Stimulated activated naive CD8-positive, alpha-beta T cell treated with anti-CD3 and anti-CD28 coated beads, Interleukin-15, Interleukin-2, amounts not matched to agents 100 ng/mL and 50 ng/mL, for 24 hours (primary cell): ENCODE results near the gene UNC45A.

ENCODE experiments used
- H3K27ac Mint-ChIP-seq: one replicate; pipeline ENCODE4 v1.8.0; 2021; ENCODE audit warnings: mild to moderate bottlenecking, mixed read lengths
- H3K27me3 Mint-ChIP-seq: one replicate; pipeline ENCODE4 v1.8.0; 2021; ENCODE audit warnings: mixed read lengths
- H3K36me3 Mint-ChIP-seq: one replicate; pipeline ENCODE4 v1.8.0; 2021; ENCODE audit warnings: low read depth, mixed read lengths
- H3K4me1 Mint-ChIP-seq: one replicate; pipeline ENCODE4 v1.8.0; 2021; ENCODE audit warnings: low read depth, mixed read lengths
- H3K4me3 Mint-ChIP-seq: one replicate; pipeline ENCODE4 v1.8.0; 2021; ENCODE audit warnings: mild to moderate bottlenecking, mixed read lengths
- H3K9me3 Mint-ChIP-seq: one replicate; pipeline ENCODE4 v1.8.0; 2021; ENCODE audit warnings: mixed read lengths

UNC45A gene

DNA sequence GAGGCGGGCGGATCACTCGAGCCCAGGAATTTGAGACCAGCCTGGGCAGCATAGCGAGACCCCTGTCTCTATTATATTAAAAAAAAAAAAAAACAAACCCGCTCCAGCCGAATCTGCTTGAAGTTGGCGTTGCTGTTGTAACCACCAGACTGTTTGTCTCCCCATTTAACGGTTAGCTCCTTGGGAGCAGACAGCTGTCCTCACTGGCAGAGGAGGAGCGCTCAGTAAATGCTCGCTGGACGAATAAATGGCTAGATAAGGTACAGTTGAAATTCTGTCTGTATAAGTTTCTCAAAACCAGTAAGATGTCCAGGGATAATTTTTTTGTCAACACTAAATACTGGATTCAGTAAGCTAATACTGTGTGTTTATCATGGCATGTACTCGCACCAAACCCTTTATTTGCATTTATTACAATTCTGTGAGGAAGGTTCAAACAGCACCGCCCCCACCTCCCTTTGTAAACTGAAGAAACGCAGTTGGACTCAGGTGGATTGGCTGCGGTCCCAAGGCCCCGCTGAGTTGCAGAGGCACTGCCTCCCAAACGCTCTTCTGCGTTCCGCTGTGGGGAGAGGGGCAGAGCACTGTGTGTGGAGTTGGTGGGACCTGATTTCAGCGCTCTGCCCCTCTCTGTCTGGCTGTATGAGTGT is 20.7 kb downstream of the UNC45A start:
- Mint-ChIP-seq H3K4me3 (peak overlapping the region; percentile 88), H3K27me3 (no peaks in the 10 kb centered on the region), H3K36me3 (peaks cover 42% of the 10 kb centered on the region), H3K9me3 (no peaks in the 10 kb centered on the region), H3K4me1 (peaks cover 12% of the 10 kb centered on the region), H3K27ac (peak overlapping the region; percentile 92)

DNA sequence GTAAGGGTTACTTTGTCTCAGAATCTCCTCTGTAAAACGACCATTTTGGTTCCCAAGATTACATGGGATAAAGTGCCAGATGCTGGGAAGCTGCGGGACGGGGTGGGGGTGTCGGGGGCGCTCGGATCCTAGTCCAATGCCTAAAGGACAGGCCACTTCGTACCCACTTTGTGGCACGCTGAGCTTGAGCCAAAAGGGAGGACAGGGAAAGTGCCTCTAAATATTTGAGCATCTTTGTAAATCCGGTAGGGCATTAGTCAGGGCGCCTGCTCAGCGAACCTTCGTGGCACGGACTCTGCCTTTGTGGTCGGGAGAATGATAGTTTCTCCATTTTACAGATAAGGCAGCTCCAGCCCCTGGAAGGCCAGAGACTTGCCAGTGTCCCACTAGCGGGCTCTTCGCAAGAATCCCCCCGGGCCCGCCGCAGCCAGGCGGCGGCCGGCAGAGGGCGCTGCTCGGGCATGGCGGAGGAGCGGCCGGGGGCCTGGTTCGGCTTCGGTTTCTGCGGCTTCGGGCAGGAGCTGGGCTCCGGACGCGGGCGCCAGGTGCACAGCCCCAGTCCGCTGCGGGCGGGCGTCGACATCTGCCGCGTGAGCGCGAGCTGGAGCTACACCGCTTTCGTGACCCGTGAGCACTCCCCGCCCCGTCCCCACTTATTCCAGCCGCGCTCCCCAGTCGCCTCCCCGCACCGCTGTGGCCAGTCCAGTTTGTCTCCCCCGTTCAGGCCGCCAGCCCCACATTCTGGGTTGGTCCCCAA is 21.4 kb downstream of the UNC45A start:
- Mint-ChIP-seq H3K9me3 (no peaks in the 10 kb centered on the region), H3K4me3 (peak overlapping the region; percentile 88), H3K27ac (peak overlapping the region; percentile 68), H3K4me1 (peaks cover 12% of the 10 kb centered on the region), H3K36me3 (peaks cover 46% of the 10 kb centered on the region), H3K27me3 (no peaks in the 10 kb centered on the region)

DNA sequence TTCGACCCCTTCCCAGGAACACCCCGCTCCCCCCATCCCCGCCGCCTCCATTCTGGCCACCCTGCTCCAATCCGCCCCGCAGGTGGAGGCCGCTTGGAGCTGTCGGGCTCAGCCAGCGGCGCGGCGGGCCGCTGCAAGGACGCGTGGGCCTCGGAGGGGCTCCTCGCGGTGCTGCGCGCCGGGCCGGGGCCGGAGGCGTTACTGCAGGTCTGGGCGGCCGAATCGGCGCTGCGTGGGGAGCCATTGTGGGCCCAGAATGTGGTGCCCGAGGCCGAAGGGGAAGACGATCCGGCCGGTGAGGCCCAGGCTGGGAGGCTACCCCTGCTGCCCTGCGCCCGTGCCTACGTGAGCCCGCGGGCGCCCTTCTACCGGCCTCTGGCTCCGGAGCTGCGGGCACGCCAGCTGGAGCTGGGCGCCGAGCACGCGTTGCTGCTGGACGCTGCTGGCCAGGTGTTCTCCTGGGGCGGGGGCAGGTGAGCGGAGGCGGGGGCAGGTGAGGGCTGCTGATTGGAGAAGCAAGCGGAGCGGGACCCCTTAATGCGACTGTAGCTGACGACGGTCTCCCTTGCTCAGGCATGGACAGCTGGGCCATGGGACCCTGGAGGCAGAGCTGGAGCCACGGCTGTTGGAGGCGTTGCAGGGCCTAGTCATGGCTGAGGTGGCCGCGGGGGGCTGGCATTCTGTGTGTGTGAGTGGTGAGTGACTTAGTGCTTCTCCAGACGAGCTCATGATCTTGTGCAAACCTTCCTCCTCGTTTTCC is 22.1 kb downstream of the UNC45A start:
- H3K27ac Mint-ChIP-seq, result peak overlapping the region; percentile 47
- no peaks in the 10 kb centered on the region for H3K27me3 Mint-ChIP-seq
- peaks cover 46% of the 10 kb centered on the region for H3K36me3 Mint-ChIP-seq
- peaks cover 12% of the 10 kb centered on the region for H3K4me1 Mint-ChIP-seq
- H3K4me3 Mint-ChIP-seq, result peak overlapping the region; percentile 57
- H3K9me3 Mint-ChIP-seq, result no peaks in the 10 kb centered on the region

DNA sequence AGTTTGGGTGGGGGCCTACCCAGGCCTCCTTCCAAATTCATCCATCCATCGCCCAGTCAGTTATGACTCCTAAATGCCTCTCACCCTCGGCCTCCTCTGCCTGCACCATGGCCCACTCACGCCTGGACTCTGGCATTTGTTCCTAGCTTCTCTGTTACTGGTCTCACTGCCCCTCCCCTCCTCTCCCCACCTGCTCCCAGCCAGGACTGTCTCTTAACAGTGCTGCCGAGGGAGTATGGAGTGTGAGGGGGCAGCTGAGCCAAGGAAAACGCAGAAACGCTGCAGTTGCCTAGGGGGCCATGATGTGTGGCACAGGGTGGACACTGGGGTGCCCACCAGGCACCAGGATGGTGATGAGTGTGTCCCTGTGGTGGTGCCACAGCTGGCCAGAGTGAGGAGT is 22.7 kb downstream of the UNC45A start:
- Mint-ChIP-seq H3K27me3 (no peaks in the 10 kb centered on the region), H3K27ac (peak overlapping the region; percentile 47), H3K4me1 (peaks cover 12% of the 10 kb centered on the region), H3K9me3 (no peaks in the 10 kb centered on the region), H3K4me3 (peak overlapping the region; percentile 57), H3K36me3 (peaks cover 46% of the 10 kb centered on the region)

DNA sequence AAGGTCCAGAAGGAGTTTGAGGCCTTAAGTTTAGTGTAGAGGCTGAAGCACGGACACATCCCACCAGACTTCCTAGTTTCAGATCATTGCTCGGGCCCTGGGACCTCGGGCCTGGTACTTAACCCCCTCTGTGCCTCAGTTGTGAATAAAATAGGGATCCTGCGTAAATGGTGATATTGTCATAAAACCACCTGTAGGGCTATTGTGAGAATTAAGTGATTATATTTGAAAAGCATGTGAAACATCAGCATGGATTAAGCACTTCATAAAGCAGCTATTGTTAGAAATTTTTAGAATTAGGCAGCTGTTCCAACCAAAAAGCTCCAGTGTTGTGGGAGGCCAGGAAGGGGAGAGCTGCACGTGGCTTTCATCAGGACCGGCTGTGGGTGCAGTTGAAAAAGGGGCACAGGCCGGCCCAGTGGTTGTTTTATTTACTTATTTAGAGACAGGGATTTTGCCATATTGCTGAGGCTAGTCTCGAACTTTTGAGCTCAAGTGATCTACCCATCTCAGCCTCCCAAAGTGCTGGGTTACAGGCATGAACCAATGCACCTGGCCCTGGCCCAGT is 24.0 kb downstream of the UNC45A start:
- H3K4me3 Mint-ChIP-seq, result no peak overlapping the region
- H3K36me3 Mint-ChIP-seq, result peaks cover 46% of the 10 kb centered on the region
- no peaks in the 10 kb centered on the region for H3K9me3 Mint-ChIP-seq
- no peaks in the 10 kb centered on the region for H3K27me3 Mint-ChIP-seq
- H3K27ac Mint-ChIP-seq, result no peak overlapping the region
- peaks cover 12% of the 10 kb centered on the region for H3K4me1 Mint-ChIP-seq

DNA sequence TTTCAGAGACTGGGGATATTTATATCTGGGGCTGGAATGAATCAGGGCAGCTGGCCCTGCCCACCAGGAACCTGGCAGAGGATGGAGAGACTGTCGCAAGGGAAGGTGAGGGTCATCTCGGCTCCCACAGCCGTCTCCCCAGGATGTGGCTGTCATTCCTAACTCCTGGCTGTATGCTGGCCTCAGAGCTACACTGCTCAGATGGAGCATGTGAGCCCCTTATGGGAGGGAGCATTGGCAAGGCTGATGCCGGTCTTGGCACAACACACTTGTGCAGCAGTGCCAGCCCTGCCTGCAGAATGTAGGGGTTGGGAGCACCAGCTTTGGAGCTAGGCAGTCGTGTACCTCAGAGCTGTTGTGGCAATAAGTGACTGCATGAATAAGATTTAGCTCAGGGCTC is 24.8 kb downstream of the UNC45A start:
- H3K36me3 Mint-ChIP-seq, result peaks cover 50% of the 10 kb centered on the region
- no peak overlapping the region for H3K4me3 Mint-ChIP-seq
- H3K9me3 Mint-ChIP-seq, result no peaks in the 10 kb centered on the region
- H3K4me1 Mint-ChIP-seq, result peaks cover 12% of the 10 kb centered on the region
- no peaks in the 10 kb centered on the region for H3K27me3 Mint-ChIP-seq
- no peak overlapping the region for H3K27ac Mint-ChIP-seq

DNA sequence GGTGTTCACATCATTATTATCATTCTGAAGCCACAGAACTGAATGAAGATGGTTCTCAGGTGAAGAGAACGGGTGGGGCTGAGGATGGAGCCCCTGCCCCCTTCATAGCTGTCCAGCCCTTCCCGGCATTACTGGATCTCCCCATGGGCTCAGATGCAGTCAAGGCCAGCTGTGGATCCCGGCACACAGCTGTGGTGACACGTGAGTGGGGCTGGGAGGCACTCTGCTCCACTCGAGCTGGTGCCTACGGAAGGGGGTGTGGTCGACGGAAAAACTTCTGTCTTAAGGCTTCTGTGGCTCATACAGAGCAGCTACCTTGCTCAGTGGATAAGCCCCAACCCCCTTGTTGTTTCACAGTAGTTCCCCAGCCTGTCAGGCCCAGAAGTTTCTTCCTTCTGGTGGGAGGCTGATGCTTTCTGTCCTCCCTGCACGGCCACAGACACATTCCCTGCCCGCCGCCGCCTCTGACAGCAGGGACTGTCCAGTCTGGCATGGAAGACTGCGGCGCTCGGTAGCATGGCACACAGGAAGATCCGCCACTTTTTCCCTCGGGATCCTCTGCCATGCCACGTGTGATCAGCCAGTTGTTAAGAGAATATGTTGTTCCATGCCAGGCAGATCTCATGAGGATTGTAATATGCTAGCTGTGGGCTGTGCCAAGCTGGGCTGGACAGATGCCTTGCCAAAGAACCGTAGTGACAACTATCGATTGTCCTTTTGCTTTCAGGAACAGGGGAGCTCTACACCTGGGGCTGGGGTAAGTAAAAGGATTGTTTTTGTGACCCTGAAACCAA is 25.4 kb downstream of the UNC45A start:
- Mint-ChIP-seq H3K27ac (no peak overlapping the region), H3K9me3 (no peaks in the 10 kb centered on the region), H3K36me3 (peaks cover 55% of the 10 kb centered on the region), H3K27me3 (no peaks in the 10 kb centered on the region), H3K4me1 (peaks cover 12% of the 10 kb centered on the region), H3K4me3 (no peak overlapping the region)

DNA sequence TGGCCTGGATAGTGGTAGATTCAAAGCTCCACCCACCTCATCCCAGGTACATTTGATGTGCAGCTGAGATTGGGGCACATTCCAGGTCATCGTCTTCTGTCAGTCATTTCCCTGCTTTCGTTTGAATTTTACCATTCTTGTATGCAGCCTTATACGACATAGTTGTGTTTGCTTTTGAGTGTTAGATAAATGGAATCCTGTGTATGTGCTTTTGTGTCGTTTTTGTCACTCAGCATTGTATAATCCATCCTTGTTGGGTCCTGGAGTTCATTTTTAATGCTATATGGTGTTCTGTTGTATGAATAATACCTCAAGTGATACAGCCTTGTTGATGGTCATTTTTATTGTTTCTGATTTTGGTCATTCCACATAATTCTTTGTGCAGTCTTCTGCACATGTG is 26.9 kb downstream of the UNC45A start:
- Mint-ChIP-seq H3K36me3 (peaks cover 66% of the 10 kb centered on the region), H3K4me1 (peaks cover 4% of the 10 kb centered on the region), H3K4me3 (no peak overlapping the region), H3K9me3 (no peaks in the 10 kb centered on the region), H3K27ac (no peak overlapping the region), H3K27me3 (no peaks in the 10 kb centered on the region)

DNA sequence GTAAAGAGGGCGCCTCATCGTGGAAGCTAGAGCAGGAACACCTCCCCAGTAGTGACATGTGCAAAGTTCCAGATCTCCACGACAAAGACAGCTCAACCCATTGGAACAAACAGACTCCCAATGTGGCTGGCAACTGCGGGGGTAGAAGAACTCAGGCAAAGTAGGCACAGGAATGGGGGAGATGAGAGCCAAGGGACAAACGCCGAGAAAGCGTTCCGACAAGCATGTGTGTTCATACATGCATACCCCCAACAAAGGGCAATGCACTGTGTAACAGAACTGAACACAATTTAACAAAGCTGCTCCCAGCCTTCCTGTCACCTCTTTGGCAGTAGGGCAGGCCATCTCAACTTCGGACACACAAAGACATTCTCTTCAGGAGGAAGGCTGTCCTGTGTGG is 31.2 kb downstream of the UNC45A start:
- H3K4me3 Mint-ChIP-seq, result no peak overlapping the region
- peaks cover 86% of the 10 kb centered on the region for H3K36me3 Mint-ChIP-seq
- H3K27me3 Mint-ChIP-seq, result no peaks in the 10 kb centered on the region
- H3K9me3 Mint-ChIP-seq, result no peaks in the 10 kb centered on the region
- no peak overlapping the region for H3K27ac Mint-ChIP-seq
- no peaks in the 10 kb centered on the region for H3K4me1 Mint-ChIP-seq

DNA sequence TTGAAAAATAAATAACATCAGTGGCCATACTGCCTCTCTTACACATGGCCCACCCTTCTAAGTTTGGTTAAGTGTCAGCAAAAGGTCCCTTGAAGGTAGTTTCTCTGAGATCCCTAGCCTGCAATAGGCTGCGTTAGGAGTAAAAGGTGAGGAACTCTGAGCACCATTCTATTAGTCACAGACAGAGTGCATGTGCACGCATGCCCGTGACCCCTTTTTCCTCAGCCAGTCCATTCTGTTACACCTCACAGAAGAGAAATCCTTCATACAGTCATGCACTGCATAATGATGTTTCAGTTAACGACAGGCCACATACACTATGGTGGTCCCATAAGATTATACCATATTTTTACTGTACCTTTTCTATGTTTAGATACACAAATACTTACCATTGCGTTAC is 32.1 kb downstream of the UNC45A start:
- H3K4me3 Mint-ChIP-seq, result no peak overlapping the region
- H3K9me3 Mint-ChIP-seq, result no peaks in the 10 kb centered on the region
- H3K27me3 Mint-ChIP-seq, result no peaks in the 10 kb centered on the region
- no peaks in the 10 kb centered on the region for H3K4me1 Mint-ChIP-seq
- peaks cover 76% of the 10 kb centered on the region for H3K36me3 Mint-ChIP-seq
- no peak overlapping the region for H3K27ac Mint-ChIP-seq

DNA sequence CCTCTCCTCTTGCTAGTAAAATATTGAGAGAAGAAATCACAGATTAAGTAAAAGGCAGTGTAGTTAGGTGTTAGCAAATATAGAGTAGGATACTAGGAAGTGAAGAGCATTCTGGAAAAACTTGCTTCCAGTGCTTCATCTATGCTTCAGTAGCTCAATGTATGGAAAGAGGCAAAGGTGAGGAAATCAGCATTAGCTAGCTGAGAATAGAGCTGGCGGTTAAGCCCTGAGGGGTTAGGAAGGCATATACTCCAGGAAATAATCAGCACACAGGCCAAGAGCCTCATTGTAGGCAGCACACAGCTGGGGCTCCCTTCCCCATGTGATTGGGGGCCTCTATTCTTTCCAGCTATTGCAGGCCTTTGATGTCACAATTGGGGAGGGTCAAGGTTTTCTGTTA is 33.3 kb downstream of the UNC45A start:
- peaks cover 67% of the 10 kb centered on the region for H3K36me3 Mint-ChIP-seq

DNA sequence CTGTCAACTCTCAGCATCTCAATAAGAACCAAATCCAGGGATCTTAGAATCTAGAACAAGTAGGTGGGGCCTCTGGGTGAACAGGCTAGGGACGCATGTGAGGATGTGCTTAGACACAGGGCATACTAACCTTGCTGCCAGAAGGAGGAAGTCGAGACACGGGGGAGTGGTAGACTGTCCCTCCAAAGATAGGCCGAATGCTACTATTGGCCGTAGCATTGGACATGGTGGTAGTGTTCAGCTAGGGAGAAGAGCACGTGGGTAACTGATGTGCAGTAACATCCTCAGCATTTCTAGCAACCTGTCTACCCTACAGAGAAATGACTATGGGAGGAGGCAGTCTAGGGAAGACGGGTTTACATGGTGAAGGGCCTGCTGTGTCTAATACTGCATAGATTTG is 35.2 kb downstream of the UNC45A start:
- H3K27me3 Mint-ChIP-seq, result no peaks in the 10 kb centered on the region
- H3K4me1 Mint-ChIP-seq, result no peaks in the 10 kb centered on the region
- H3K9me3 Mint-ChIP-seq, result no peaks in the 10 kb centered on the region
- H3K4me3 Mint-ChIP-seq, result no peak overlapping the region
- H3K36me3 Mint-ChIP-seq, result peaks cover 72% of the 10 kb centered on the region
- H3K27ac Mint-ChIP-seq, result no peak overlapping the region

More for the DNA sequence above, 33.3 kb downstream of the UNC45A start:
- Mint-ChIP-seq H3K27ac (no peak overlapping the region), H3K27me3 (no peaks in the 10 kb centered on the region), H3K9me3 (no peaks in the 10 kb centered on the region), H3K4me1 (no peaks in the 10 kb centered on the region), H3K4me3 (no peak overlapping the region)

DNA sequence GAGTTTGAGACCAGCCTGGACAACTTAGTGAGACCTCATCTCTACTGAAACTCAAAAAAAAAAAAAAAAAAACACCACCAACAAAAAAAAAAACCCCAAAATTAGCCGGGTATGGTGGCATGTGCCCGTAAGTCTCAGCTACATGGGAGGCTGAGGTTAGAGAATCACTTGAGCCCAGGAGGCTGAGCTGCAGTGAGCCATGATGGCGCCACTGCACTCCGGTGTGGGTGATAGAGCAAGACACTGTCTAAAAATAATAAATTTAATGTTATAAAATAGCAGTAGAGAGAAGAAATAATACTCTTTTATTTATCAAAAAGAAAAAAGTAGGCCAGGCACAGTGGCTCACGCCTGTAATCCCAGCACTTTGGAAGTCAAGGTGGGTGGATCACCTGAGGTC is 37.0 kb downstream of the UNC45A start:
- Mint-ChIP-seq H3K27ac (no peak overlapping the region), H3K4me3 (no peak overlapping the region), H3K9me3 (no peaks in the 10 kb centered on the region), H3K27me3 (no peaks in the 10 kb centered on the region), H3K36me3 (peaks cover 74% of the 10 kb centered on the region), H3K4me1 (no peaks in the 10 kb centered on the region)

DNA sequence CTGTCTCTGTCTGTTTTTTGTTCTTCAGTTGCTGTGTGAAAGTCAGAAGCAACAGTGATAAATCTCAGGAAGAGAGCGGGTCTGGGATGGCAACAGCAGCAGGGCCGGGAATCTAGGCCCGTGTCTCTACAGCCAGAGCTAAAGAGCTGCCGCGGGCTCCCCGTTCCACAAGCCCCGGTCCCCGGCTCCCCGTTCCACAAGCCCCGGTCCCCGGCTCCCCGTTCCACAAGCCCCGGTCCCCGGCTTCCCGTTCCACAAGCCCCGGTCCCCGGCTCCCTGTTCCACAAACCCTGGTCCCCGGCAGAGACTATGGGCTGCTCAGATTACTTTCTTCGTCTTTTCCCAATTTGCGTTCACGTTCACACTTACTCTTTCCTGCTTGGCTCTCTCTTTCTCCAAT is 39.1 kb downstream of the UNC45A start:
- Mint-ChIP-seq H3K27me3 (no peaks in the 10 kb centered on the region), H3K4me3 (no peak overlapping the region), H3K27ac (no peak overlapping the region), H3K9me3 (no peaks in the 10 kb centered on the region), H3K36me3 (peaks cover 71% of the 10 kb centered on the region), H3K4me1 (no peaks in the 10 kb centered on the region)
